HG03280 (cell line): ENCODE measurements around the gene PDE10A.
"Not testable (repeated sequence)": the region's sequence is repeated elsewhere in the genome, so short reads cannot be mapped to it uniquely, and the experiment has no call there.

Experiments
- ATAC-seq: cut with Tn5 transposase; IDR thresholded peaks from one replicate; pipeline ENCODE4 v1.9.1; 2021; ENCODE audit warnings: mild to moderate bottlenecking, moderate library complexity; ENCODE audit not compliant: unreplicated experiment

The PDE10A gene

GRCh38 chr6:165628955-165629354, 34.1 kb downstream of the PDE10A start:
- no peak for ATAC-seq

- ATAC-seq: no peak
Observed at GRCh38 chr6:165627366-165627765, 35.7 kb downstream of the PDE10A start.

GRCh38 chr6:165626711-165627110, 36.3 kb downstream of the PDE10A start:
- ATAC-seq: no peak

- no peak for ATAC-seq
Observed at GRCh38 chr6:165624871-165625639, 38.0 kb downstream of the PDE10A start.

- no peak for ATAC-seq
Observed at GRCh38 chr6:165621940-165622339, 41.1 kb downstream of the PDE10A start.

- ATAC-seq: not testable (repeated sequence)
Observed at GRCh38 chr6:165618891-165619290, 44.1 kb downstream of the PDE10A start.

- ATAC-seq: no peak
Observed at GRCh38 chr6:165618241-165618640, 44.8 kb downstream of the PDE10A start.

GRCh38 chr6:165617528-165617927, 45.5 kb downstream of the PDE10A start:
- no peak for ATAC-seq

GRCh38 chr6:165616116-165616515, 46.9 kb downstream of the PDE10A start:
- no peak for ATAC-seq

GRCh38 chr6:165615636-165616035, 47.4 kb downstream of the PDE10A start:
- ATAC-seq: no peak

- no peak for ATAC-seq
Observed at GRCh38 chr6:165611294-165611693, 51.7 kb downstream of the PDE10A start.

GRCh38 chr6:165608577-165608976, 54.5 kb downstream of the PDE10A start:
- not testable (repeated sequence) for ATAC-seq

- no peak for ATAC-seq
Observed at GRCh38 chr6:165606740-165607008, 56.4 kb downstream of the PDE10A start.

- no peak for ATAC-seq
Observed at GRCh38 chr6:165605901-165606739, 56.9 kb downstream of the PDE10A start.

GRCh38 chr6:165605182-165605875, 57.7 kb downstream of the PDE10A start:
- ATAC-seq: no peak

GRCh38 chr6:165602291-165602690, 60.8 kb downstream of the PDE10A start:
- no peak for ATAC-seq

GRCh38 chr6:165600606-165601005, 62.4 kb downstream of the PDE10A start:
- no peak for ATAC-seq

- no peak for ATAC-seq
Observed at GRCh38 chr6:165599596-165600487, 63.2 kb downstream of the PDE10A start.

GRCh38 chr6:165599121-165599520, 63.9 kb downstream of the PDE10A start:
- ATAC-seq: no peak

- no peak for ATAC-seq
Observed at GRCh38 chr6:165597821-165598220, 65.2 kb downstream of the PDE10A start.
